GM12891 (cell line): ENCODE results near the gene CAMTA1.

ENCODE experiments used
- DNase-seq: peaks from one replicate; pipeline ENCODE4 v3.0.0; 2011; ENCODE audit warnings: low spot score; ENCODE audit not compliant: insufficient read length
- FAIRE-seq: peaks from 2 replicates; lab custom pipeline; 2011; peaks lifted over from hg19 to GRCh38; lab: Jason Lieb, UNC
- PAX5 ChIP-seq: IDR thresholded peaks from 2 replicates; pipeline ENCODE4 v1.6.1; 2011; ENCODE audit warnings: low read length, moderate library complexity, mild to moderate bottlenecking; ENCODE audit not compliant: insufficient read depth, severe bottlenecking
- POLR2A ChIP-seq: IDR thresholded peaks from 2 replicates; pipeline ENCODE4 v1.6.1; 2011; ENCODE audit warnings: low read depth, low read length, control low read depth
- POLR2AphosphoS5 ChIP-seq: IDR thresholded peaks from 2 replicates; pipeline ENCODE4 v1.6.1; 2011; ENCODE audit warnings: low read depth, low read length, control low read depth
- POU2F2 ChIP-seq: IDR thresholded peaks from 2 replicates; pipeline ENCODE4 v1.6.1; 2011; ENCODE audit warnings: low read depth, mild to moderate bottlenecking, control low read depth, low read length, moderate library complexity
- SPI1 ChIP-seq: IDR thresholded peaks from 2 replicates; pipeline ENCODE4 v1.6.1; 2011; ENCODE audit warnings: low read depth, low read length, control low read depth
- TAF1 ChIP-seq: IDR thresholded peaks from 2 replicates; pipeline ENCODE4 v1.6.1; 2011; ENCODE audit warnings: low read depth, low read length, control low read depth

The CAMTA1 gene

GRCh38 chr1:7442918-7443317, 657.7 kb downstream of the CAMTA1 start:
- TF ChIP-seq PAX5 (no peak), POLR2A (no peak), POLR2AphosphoS5 (no peak)
- DNase-seq (no peak), FAIRE-seq (no peak)

- FAIRE-seq (no peak), DNase-seq (no peak)
- TF ChIP-seq PAX5, result no peak
- no peak for TF ChIP-seq POU2F2
- TF ChIP-seq POLR2AphosphoS5, result no peak
- TF ChIP-seq POLR2A, result no peak
- TF ChIP-seq SPI1, result no peak
- no peak for TF ChIP-seq TAF1
Observed at GRCh38 chr1:7444363-7444762, 659.1 kb downstream of the CAMTA1 start.

- TF ChIP-seq POLR2A (no peak), TAF1 (no peak), POLR2AphosphoS5 (no peak), POU2F2 (no peak), PAX5 (no peak), SPI1 (no peak)
- DNase-seq (no peak), FAIRE-seq (no peak)
Observed at GRCh38 chr1:7447093-7447492, 661.8 kb downstream of the CAMTA1 start.

- no peak for DNase-seq
- TF ChIP-seq POLR2AphosphoS5, result no peak
- no peak for FAIRE-seq
Observed at GRCh38 chr1:7447736-7448135, 662.5 kb downstream of the CAMTA1 start.

- DNase-seq (no peak), FAIRE-seq (no peak)
- no peak for TF ChIP-seq TAF1
Observed at GRCh38 chr1:7448986-7449385, 663.7 kb downstream of the CAMTA1 start.

- DNase-seq (no peak), FAIRE-seq (no peak)
- TF ChIP-seq POLR2AphosphoS5 (no peak), POU2F2 (no peak), TAF1 (no peak), POLR2A (no peak), SPI1 (no peak), PAX5 (no peak)
Observed at GRCh38 chr1:7449750-7450149, 664.5 kb downstream of the CAMTA1 start.

- DNase-seq, result no peak
- no peak for FAIRE-seq
Observed at GRCh38 chr1:7450838-7451237, 665.6 kb downstream of the CAMTA1 start.

GRCh38 chr1:7453038-7453437, 667.8 kb downstream of the CAMTA1 start:
- FAIRE-seq, result no peak
- TF ChIP-seq TAF1 (no peak), PAX5 (no peak), POU2F2 (no peak), POLR2A (no peak), POLR2AphosphoS5 (no peak), SPI1 (no peak)
- no peak for DNase-seq

More at GRCh38 chr1:7450838-7451237, 665.6 kb downstream of the CAMTA1 start:
- TF ChIP-seq SPI1 (no peak), TAF1 (no peak), POLR2AphosphoS5 (no peak), POLR2A (no peak), POU2F2 (no peak), PAX5 (no peak)

- DNase-seq (no peak), FAIRE-seq (no peak)
- TF ChIP-seq SPI1 (no peak), TAF1 (no peak), PAX5 (no peak), POLR2A (no peak), POU2F2 (no peak), POLR2AphosphoS5 (no peak)
Observed at GRCh38 chr1:7454052-7454815, 669.0 kb downstream of the CAMTA1 start.

- TF ChIP-seq POU2F2, result no peak
- no peak for TF ChIP-seq TAF1
- TF ChIP-seq POLR2A, result no peak
- TF ChIP-seq PAX5, result no peak
- no peak for TF ChIP-seq SPI1
- TF ChIP-seq POLR2AphosphoS5, result no peak
- DNase-seq, result no peak
- no peak for FAIRE-seq
Observed at GRCh38 chr1:7454895-7455784, 669.9 kb downstream of the CAMTA1 start.
